GM18868 (cell line): ENCODE measurements around the gene ANKRD12.
"Not testable (repeated sequence)": the region's sequence is repeated elsewhere in the genome, so short reads cannot be mapped to it uniquely, and the experiment has no call there.

ENCODE experiments used
- ATAC-seq: cut with Tn5 transposase; IDR thresholded peaks from one replicate; pipeline ENCODE4 v1.9.1; 2021; ENCODE audit warnings: mild to moderate bottlenecking, moderate library complexity; ENCODE audit not compliant: unreplicated experiment

ANKRD12 gene

GRCh38 chr18:9221661-9222060 lies 85.1 kb downstream of the ANKRD12 start:
- no peak for ATAC-seq

GRCh38 chr18:9223356-9223755 lies 86.8 kb downstream of the ANKRD12 start:
- ATAC-seq, result no peak

- ATAC-seq, result no peak
Measured at GRCh38 chr18:9226463-9226862, 89.9 kb downstream of the ANKRD12 start.

GRCh38 chr18:9231852-9232486 lies 95.4 kb downstream of the ANKRD12 start:
- no peak for ATAC-seq

GRCh38 chr18:9232977-9233376 lies 96.4 kb downstream of the ANKRD12 start:
- no peak for ATAC-seq

DNA sequence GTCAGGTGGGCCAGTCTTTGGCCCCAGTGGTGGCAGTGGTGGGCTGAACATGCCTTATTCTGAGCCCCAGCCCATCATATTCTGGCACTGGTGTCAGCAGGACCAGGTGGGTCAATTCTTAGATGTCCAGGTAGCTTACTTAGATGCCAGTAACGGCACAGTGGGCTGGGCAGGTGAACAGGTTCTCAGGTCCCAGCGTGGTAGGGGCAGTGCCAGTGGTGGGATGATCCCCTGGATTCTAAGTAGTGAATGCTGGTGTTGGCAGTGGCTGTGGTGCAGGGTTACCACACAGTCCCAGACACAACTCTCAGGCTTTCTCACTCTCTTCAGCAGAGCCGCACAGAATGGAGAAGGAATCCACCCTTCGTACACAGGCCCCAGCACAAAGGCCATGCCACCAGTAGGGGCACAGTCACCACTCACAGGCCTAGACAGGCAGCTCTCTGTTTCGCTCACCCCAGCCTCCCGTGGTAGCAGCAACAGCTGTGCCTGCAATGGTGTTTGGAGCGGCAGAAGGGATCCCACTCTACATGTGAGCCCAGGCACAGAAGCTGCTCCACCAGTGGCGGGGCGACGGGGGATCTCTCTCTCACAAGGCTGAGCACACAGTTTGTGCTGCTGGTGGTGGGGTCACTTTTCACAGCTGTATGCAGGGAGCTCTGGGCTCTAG lies 97.3 kb downstream of the ANKRD12 start:
- ATAC-seq, result no peak

- no peak for ATAC-seq
Measured at GRCh38 chr18:9234528-9234927, 97.9 kb downstream of the ANKRD12 start.

DNA sequence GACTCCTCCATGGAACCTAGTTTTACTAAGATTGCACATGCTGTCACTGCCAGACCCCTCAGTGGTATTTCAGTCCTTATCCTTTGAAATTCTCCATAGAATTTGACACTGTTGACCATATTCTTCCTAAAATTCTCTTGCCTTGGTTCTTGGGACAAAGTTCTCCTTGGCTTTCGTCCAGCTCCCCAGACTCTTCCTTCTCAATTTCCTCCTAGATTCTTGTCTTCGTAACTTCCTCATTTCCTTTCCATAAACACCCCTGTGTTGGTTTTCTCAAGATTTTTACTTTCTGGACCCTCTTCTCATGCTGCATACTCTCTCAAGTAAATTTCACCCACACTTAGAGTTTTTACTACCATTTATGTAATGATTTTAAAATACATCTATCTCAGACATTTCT lies 101.4 kb downstream of the ANKRD12 start:
- ATAC-seq, result no peak

- no peak for ATAC-seq
Measured at GRCh38 chr18:9239720-9240119, 103.1 kb downstream of the ANKRD12 start.

GRCh38 chr18:9240270-9240669 lies 103.7 kb downstream of the ANKRD12 start:
- no peak for ATAC-seq

DNA sequence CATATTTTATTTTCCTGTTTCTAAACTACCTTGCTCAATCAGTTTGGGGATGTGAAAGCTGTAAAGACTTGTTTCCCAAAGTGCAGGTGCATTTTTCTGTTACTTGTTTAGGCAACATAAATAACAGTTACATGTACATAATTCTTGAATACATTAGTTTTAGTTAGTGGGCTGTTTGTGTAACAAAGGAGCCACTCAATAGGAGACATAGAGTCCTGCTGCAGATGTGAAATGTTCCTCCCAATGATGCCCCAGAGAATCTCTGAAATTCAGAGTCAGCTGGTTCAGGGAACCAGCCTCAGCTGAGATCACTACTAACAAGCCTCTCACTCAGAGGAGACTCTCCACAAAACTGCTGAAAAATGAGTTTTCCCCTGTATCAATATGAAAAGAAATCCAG lies 106.4 kb downstream of the ANKRD12 start:
- ATAC-seq, result no peak

GRCh38 chr18:9244376-9244775 lies 107.8 kb downstream of the ANKRD12 start:
- ATAC-seq, result no peak

DNA sequence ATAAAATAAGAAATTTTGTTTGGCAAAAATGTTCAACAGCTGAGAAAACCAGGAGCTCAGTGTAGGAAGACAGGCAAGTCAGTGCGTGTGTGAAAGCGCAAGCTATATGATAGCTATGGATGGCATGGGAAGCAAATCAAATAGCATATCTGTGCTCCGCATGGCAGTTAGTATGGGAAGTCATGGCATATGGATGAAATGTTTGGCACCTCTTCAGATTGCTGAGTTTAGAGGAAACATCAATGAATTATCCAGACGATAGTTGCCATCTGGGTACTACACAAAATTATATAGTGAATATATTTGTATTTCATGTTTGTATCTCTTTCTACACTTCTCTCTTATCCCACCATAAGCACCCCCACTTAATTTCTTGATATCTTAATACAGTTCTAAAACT lies 112.1 kb downstream of the ANKRD12 start:
- ATAC-seq, result no peak

DNA sequence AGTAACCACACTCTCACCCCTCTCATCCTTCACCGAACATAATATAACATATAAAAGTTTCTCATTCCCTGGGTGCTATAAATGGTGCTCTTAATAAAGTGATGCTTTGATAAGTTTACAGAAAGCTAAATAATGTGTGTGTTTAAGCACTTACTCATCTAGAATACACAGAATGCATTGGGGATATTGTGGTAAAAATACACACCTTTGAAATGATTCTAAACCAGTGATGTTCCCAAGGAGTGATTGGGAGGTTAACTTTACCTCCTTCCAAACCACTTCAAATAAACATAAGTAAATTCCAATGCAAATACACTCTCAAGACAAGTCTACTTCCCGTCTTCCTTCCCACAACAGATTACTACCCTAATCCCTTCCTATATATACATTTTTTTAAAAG lies 112.7 kb downstream of the ANKRD12 start:
- ATAC-seq, result no peak

GRCh38 chr18:9259173-9259572 lies 122.6 kb downstream of the ANKRD12 start:
- ATAC-seq, result no peak

GRCh38 chr18:9260388-9261380 lies 124.1 kb downstream of the ANKRD12 start:
- ATAC-seq, result no peak

DNA sequence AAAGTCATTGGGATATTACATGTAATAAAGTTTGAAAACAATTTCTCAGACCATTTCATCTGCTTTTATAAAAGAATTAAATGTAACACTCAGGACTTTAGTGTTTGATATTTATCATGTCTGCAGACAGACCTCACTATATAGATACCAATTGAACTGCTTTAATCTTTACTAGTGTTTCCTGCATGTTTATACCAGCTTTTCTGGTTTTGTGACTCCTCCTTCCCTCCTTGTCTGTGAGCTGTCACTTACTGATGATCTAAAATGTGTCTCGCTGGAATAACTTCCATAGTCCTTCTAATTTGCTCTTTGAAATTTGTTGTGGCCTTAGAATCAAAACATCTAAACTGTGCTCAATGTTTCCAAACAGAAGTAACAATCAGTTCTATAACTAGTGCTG lies 126.7 kb downstream of the ANKRD12 start:
- no peak for ATAC-seq

DNA sequence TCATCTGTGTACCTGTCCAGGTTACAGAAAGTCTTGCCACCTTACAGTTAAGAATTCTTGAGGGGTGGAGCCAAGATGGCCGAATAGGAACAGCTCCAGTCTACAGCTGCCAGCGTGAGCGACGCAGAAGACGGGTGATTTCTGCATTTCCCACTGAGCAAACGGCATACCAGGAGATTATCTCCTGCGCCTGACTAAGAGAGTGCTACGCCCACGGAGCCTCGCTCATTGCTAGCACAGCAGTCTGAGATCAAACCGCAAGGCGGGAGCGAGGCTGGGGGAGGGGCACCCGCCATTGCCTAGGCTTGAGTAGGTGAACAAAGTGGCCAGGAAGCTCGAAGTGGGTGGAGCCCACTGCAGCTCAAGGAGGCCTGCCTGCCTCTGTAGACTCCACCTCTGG lies 128.2 kb downstream of the ANKRD12 start:
- ATAC-seq, result not testable (repeated sequence)

DNA sequence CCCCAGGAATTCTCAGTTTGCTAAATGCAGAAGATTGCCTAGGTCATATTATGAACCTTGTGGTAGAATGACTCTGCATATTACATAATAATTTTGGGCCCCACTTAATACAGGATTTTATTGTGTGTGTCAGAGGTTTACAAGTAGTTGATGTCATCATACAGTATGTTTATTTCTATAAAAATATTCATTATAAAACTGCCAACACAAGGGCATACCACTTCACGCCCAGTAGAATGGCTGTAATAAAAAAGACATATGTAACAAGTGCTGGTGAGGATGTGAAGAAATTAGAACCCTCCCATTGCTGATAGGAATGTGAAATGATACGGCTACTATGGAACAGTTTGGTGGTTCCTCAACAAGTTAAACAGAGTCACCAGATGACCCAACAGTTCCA lies 136.6 kb downstream of the ANKRD12 start:
- ATAC-seq, result no peak

- ATAC-seq, result no peak
Measured at GRCh38 chr18:9275890-9276289, 139.3 kb downstream of the ANKRD12 start.

DNA sequence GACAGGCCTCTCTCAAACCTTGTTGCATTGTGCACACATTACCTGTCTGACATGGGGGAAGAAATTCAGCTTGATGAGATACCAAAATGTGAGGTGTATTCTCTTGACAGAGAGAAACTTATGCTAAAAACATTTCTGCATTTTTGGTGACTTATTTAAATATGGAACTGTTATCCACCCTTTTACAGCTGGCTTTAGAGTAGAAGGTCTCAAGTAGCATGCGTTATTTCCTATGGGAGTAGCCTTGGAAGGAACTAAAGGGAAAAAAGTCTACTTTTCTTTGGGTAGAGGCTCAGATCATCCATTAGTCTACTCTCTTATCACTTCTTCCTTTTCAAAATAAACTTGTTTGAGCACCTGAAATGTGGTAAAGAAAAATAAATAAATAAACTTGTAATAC lies 141.4 kb downstream of the ANKRD12 start:
- no peak for ATAC-seq

- no peak for ATAC-seq
Measured at GRCh38 chr18:9280849-9281248, 144.3 kb downstream of the ANKRD12 start.
